ENCODE results near the gene TENT4A. TPM values are rescaled to one million over a fixed set of nuclear protein-coding genes. Genes with fewer than 3 reads are reported as not detected.
"Not testable (repeated sequence)": the region's sequence is repeated elsewhere in the genome, so short reads cannot be mapped to it uniquely, and the experiment has no call there.

TENT4A gene
- 10 to 100 TPM; 14.1 to 18.6 TPM for total RNA-seq
- 10 to 100 TPM; 26.9 to 29.8 TPM for polyA plus RNA-seq (ENCODE audit: insufficient read length in 2 of 2)
- long read RNA-seq, donor 1, full-length matches to known transcripts: 6 of 6 reads
- long read RNA-seq, donor 1, partial matches to known transcripts: 0 of 6 reads
- long read RNA-seq, donor 1, other reads (novel, unspliced or antisense): 0 of 6 reads
- long read RNA-seq, donor 2, full-length matches to known transcripts: 3 of 3 reads
- long read RNA-seq, donor 2, partial matches to known transcripts: 0 of 3 reads
- long read RNA-seq, donor 2, other reads (novel, unspliced or antisense): 0 of 3 reads
- long read RNA-seq, donor 3, partial matches to known transcripts: 0 of 1 reads
- long read RNA-seq, donor 3, other reads (novel, unspliced or antisense): 0 of 1 reads
- long read RNA-seq, donor 4: 0 reads

DNA sequence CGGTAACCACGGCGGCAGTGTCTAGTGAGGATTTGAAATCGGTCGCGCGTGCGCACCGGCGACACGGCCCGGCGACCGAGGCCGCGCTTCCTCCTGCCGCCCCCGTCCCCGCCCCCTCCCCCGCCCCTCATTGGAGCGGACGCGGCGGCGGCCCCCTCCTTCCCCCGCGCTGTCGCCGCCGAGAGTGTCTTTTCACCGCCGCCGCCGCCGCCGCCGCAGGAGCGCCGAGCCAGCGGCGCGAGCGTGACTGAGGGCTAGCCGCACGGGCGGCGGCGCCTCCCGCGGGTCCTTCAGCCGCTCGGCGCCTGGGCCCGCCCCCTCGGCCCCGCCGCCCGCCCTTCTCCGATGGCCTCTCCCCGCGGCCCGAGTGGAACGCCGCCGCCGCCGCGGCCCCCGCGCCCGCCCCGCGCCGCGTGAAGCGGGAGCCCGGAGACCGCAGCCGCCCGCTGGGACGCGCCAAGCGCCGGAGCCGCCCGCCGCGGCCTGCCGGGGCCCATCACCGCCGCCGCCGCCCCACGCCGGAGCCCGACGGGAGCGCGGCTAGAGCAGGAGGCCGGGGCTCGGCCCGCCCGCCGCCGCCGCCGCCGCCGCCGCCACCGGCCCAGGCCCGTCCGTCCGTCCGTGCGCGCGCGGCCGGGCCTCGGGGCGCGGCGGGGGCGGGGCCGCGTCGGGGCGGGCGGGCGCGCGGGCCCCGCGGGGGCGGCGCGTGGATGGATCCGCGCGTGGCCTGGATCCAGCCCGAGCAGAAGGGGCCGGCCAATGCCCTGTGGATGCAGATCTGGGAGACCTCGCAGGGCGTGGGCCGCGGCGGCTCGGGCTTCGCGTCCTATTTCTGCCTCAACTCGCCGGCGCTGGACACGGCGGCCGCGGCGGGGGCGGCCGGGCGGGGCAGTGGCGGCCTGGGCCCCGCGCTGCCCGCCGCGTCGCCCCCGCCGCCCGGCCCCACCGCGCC, at the start of gene TENT4A:
TSS of gene TENT4A (plus strand) at position 159 of the 952 bp plus-strand sequence. CDS start at position 711, 552 bp downstream.
- Histone ChIP-seq H3K4me1 (ENCODE audit: control insufficient read depth, insufficient read depth, low read length) (peaks cover 38% of the 10 kb centered on the region), H3K4me3 (ENCODE audit: low read depth, low read length) (peak within 1 kb of the TSS; percentile 73), H3K9me3 (ENCODE audit: control insufficient read depth, insufficient read depth, low read length) (no peaks in the 10 kb centered on the region), H3K36me3 (ENCODE audit: control insufficient read depth, insufficient read depth, low read length) (peaks cover 6% of the 10 kb centered on the region), H3K27ac (ENCODE audit: low read depth, low read length) (peak within 1 kb of the TSS; percentile 94), H3K27me3 (ENCODE audit: control insufficient read depth, insufficient read depth, low read length) (no peaks in the 10 kb centered on the region)
- DNase-seq (ENCODE audit: low read depth in 4 of 6, low spot score in 6 of 6): peak in 1 of 6 donors; percentile 46
- WGBS (ENCODE audit: insufficient coverage): under 1% methylated on average over 165 of the region's 174 CpGs

DNA sequence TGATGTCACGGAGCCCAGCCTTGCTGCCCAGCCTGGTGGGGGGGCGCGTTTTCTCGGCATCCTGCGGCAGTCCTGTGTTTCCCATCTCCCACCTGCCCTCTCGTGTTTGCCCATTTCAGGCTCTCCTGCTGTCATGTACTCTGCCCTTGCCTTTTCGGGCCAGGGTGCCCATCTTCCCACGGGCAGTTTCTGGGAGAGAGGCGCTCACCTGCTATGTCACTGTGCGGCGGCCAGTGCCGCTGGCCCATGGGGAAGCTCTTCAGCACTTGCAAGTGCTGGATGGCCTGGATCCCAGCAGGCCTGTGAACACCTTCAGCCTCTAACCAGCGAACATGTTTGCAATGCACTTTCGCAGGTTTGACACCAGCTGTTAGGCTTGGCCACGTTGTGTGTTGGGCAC, 46.5 kb upstream of the TENT4A start:
- Histone ChIP-seq H3K27ac (ENCODE audit: low read depth, low read length) (no peak overlapping the region), H3K4me1 (ENCODE audit: control insufficient read depth, insufficient read depth, low read length) (no peaks in the 10 kb centered on the region), H3K27me3 (ENCODE audit: control insufficient read depth, insufficient read depth, low read length) (no peaks in the 10 kb centered on the region), H3K36me3 (ENCODE audit: control insufficient read depth, insufficient read depth, low read length) (peaks cover 23% of the 10 kb centered on the region), H3K4me3 (ENCODE audit: low read depth, low read length) (no peak overlapping the region), H3K9me3 (ENCODE audit: control insufficient read depth, insufficient read depth, low read length) (no peaks in the 10 kb centered on the region)
- WGBS (ENCODE audit: insufficient coverage): 96% methylated on average over 15 of the region's 15 CpGs
- DNase-seq (ENCODE audit: low read depth in 4 of 6, low spot score in 6 of 6): no peak

GRCh38 chr5:6667648-6668047, 45.6 kb upstream of the TENT4A start:
- WGBS (ENCODE audit: insufficient coverage): 100% methylated on average over 3 of the region's 5 CpGs
- DNase-seq (ENCODE audit: low read depth in 4 of 6, low spot score in 6 of 6): no peak
- no peaks in the 10 kb centered on the region for H3K4me1 ChIP-seq (ENCODE audit: control insufficient read depth, insufficient read depth, low read length)
- no peak overlapping the region for H3K4me3 ChIP-seq (ENCODE audit: low read depth, low read length)
- H3K36me3 ChIP-seq (ENCODE audit: control insufficient read depth, insufficient read depth, low read length): peaks cover 19% of the 10 kb centered on the region
- H3K9me3 ChIP-seq (ENCODE audit: control insufficient read depth, insufficient read depth, low read length): no peaks in the 10 kb centered on the region
- H3K27ac ChIP-seq (ENCODE audit: low read depth, low read length): no peak overlapping the region
- no peaks in the 10 kb centered on the region for H3K27me3 ChIP-seq (ENCODE audit: control insufficient read depth, insufficient read depth, low read length)

DNA sequence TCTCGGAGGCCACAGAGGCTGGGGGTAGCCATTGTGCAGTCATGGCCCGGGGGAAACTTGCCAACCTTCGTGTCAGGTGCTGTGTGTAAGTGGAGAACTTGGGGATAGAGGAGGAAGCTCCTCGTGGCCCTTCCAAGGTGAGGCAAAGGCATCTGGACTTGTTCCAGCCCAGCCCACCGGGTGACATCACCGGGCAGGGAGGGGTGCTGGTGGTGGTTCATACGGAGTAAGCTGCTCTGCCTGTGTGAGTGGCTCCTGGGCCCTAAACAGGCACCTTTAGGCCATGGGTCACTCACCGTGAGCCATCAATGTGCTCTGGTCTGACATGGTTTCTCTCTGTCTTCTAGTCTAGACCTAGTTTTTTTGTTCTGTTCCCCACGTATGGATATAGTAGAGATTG, 44.5 kb upstream of the TENT4A start:
- not testable (repeated sequence) for H3K9me3 ChIP-seq (ENCODE audit: control insufficient read depth, insufficient read depth, low read length); H3K4me1 ChIP-seq (ENCODE audit: control insufficient read depth, insufficient read depth, low read length); H3K27ac ChIP-seq (ENCODE audit: low read depth, low read length); H3K4me3 ChIP-seq (ENCODE audit: low read depth, low read length); DNase-seq (ENCODE audit: low read depth in 4 of 6, low spot score in 6 of 6); H3K27me3 ChIP-seq (ENCODE audit: control insufficient read depth, insufficient read depth, low read length)
- H3K36me3 ChIP-seq (ENCODE audit: control insufficient read depth, insufficient read depth, low read length): peaks cover 19% of the 10 kb centered on the region
- 71% methylated on average over 7 of the region's 9 CpGs for WGBS (ENCODE audit: insufficient coverage)

GRCh38 chr5:6673031-6673430, 40.2 kb upstream of the TENT4A start:
- Histone ChIP-seq H3K4me1 (ENCODE audit: control insufficient read depth, insufficient read depth, low read length) (no peaks in the 10 kb centered on the region), H3K27ac (ENCODE audit: low read depth, low read length) (no peak overlapping the region), H3K9me3 (ENCODE audit: control insufficient read depth, insufficient read depth, low read length) (no peaks in the 10 kb centered on the region), H3K4me3 (ENCODE audit: low read depth, low read length) (no peak overlapping the region), H3K36me3 (ENCODE audit: control insufficient read depth, insufficient read depth, low read length) (peaks cover 4% of the 10 kb centered on the region), H3K27me3 (ENCODE audit: control insufficient read depth, insufficient read depth, low read length) (no peaks in the 10 kb centered on the region)
- no peak for DNase-seq (ENCODE audit: low read depth in 4 of 6, low spot score in 6 of 6)
- WGBS (ENCODE audit: insufficient coverage): no CpG with 5 or more reads among the region's 5 CpGs

- DNase-seq (ENCODE audit: low read depth in 4 of 6, low spot score in 6 of 6): no peak
- Histone ChIP-seq H3K9me3 (ENCODE audit: control insufficient read depth, insufficient read depth, low read length) (no peaks in the 10 kb centered on the region), H3K4me3 (ENCODE audit: low read depth, low read length) (no peak overlapping the region), H3K27me3 (ENCODE audit: control insufficient read depth, insufficient read depth, low read length) (no peaks in the 10 kb centered on the region), H3K36me3 (ENCODE audit: control insufficient read depth, insufficient read depth, low read length) (no peaks in the 10 kb centered on the region), H3K4me1 (ENCODE audit: control insufficient read depth, insufficient read depth, low read length) (no peaks in the 10 kb centered on the region), H3K27ac (ENCODE audit: low read depth, low read length) (no peak overlapping the region)
- no CpG with 5 or more reads among the region's 1 CpG for WGBS (ENCODE audit: insufficient coverage)
These were observed 39.3 kb upstream of the TENT4A start for GRCh38 chr5:6673963-6674362.

GRCh38 chr5:6674421-6674820, 38.8 kb upstream of the TENT4A start:
- 88% methylated on average over 3 of the region's 3 CpGs for WGBS (ENCODE audit: insufficient coverage)
- Histone ChIP-seq H3K4me1 (ENCODE audit: control insufficient read depth, insufficient read depth, low read length) (no peaks in the 10 kb centered on the region), H3K36me3 (ENCODE audit: control insufficient read depth, insufficient read depth, low read length) (no peaks in the 10 kb centered on the region), H3K9me3 (ENCODE audit: control insufficient read depth, insufficient read depth, low read length) (no peaks in the 10 kb centered on the region), H3K4me3 (ENCODE audit: low read depth, low read length) (no peak overlapping the region), H3K27me3 (ENCODE audit: control insufficient read depth, insufficient read depth, low read length) (no peaks in the 10 kb centered on the region), H3K27ac (ENCODE audit: low read depth, low read length) (no peak overlapping the region)
- DNase-seq (ENCODE audit: low read depth in 4 of 6, low spot score in 6 of 6): no peak

GRCh38 chr5:6674886-6675285, 38.3 kb upstream of the TENT4A start:
- Histone ChIP-seq H3K9me3 (ENCODE audit: control insufficient read depth, insufficient read depth, low read length) (no peaks in the 10 kb centered on the region), H3K27ac (ENCODE audit: low read depth, low read length) (no peak overlapping the region), H3K27me3 (ENCODE audit: control insufficient read depth, insufficient read depth, low read length) (no peaks in the 10 kb centered on the region), H3K4me3 (ENCODE audit: low read depth, low read length) (no peak overlapping the region), H3K4me1 (ENCODE audit: control insufficient read depth, insufficient read depth, low read length) (no peaks in the 10 kb centered on the region), H3K36me3 (ENCODE audit: control insufficient read depth, insufficient read depth, low read length) (no peaks in the 10 kb centered on the region)
- WGBS (ENCODE audit: insufficient coverage): 60% methylated on average over 3 of the region's 10 CpGs
- DNase-seq (ENCODE audit: low read depth in 4 of 6, low spot score in 6 of 6): peak in 1 of 6 donors; percentile 7

GRCh38 chr5:6675784-6676491, 37.3 kb upstream of the TENT4A start:
- no peak for DNase-seq (ENCODE audit: low read depth in 4 of 6, low spot score in 6 of 6)
- H3K27me3 ChIP-seq (ENCODE audit: control insufficient read depth, insufficient read depth, low read length): no peaks in the 10 kb centered on the region
- no peaks in the 10 kb centered on the region for H3K36me3 ChIP-seq (ENCODE audit: control insufficient read depth, insufficient read depth, low read length)
- 97% methylated on average over 2 of the region's 5 CpGs for WGBS (ENCODE audit: insufficient coverage)
- H3K4me3 ChIP-seq (ENCODE audit: low read depth, low read length): no peak overlapping the region
- no peak overlapping the region for H3K27ac ChIP-seq (ENCODE audit: low read depth, low read length)
- no peaks in the 10 kb centered on the region for H3K4me1 ChIP-seq (ENCODE audit: control insufficient read depth, insufficient read depth, low read length)
- H3K9me3 ChIP-seq (ENCODE audit: control insufficient read depth, insufficient read depth, low read length): no peaks in the 10 kb centered on the region
